ENCODE results near the gene CARF. TPM values are rescaled to one million over a fixed set of nuclear protein-coding genes. Genes with fewer than 3 reads are reported as not detected.
"Not testable (repeated sequence)": the region's sequence is repeated elsewhere in the genome, so short reads cannot be mapped to it uniquely, and the experiment has no call there.

Gene CARF
- total RNA-seq, 2 donors from 2014 or later, result 5.3 to 11.2 TPM

GRCh38 chr2:202881570-202881969 is 30.5 kb upstream of the CARF start:
- H3K9me3 ChIP-seq, result no peaks in the 10 kb centered on the region
- no peak for DNase-seq (ENCODE audit: low spot score)
- H3K4me1 ChIP-seq, result peaks cover 0 to 3% of the 10 kb centered on the region in 2 donors
- no peak overlapping the region for H3K4me3 ChIP-seq
- no peak for TF ChIP-seq CTCF (IDR thresholded peaks at IDR 0.05)
- peaks cover 25% of the 10 kb centered on the region for H3K36me3 ChIP-seq
- no peak overlapping the region for H3K27ac ChIP-seq
- no peaks in the 10 kb centered on the region for H3K27me3 ChIP-seq

DNA sequence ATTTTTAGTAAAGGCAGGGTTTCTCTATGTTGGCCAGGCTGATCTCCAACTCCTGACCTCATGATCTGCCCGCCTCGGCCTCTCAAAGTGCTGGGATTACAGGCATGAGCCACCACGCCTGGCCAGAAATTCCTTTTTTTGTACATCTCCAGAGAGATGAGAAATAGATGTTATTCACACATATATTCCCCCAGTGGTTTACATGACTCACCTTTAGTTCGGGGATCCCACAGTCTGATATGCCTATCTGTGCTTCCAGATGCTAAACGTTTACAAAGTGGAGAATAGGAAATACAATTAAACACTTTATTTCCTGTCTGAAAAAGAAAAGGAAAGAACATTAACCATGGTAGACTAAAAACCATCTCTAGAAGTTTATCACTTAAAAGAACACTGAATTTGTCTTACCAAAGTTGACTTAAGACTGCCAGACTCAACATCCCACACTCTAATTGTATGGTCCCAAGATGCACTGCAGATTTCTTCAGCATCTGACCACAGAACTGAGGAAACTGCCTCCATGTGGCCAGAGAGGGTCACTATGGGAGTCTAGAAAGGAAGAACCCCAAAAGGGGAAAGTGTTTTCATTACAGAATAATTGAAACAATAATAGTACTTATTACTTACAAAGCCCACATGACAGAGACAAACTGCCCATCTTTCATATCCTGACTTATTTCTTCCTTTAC is 27.9 kb upstream of the CARF start:
- TF ChIP-seq CTCF (IDR thresholded peaks at IDR 0.05), result no peak
- DNase-seq (ENCODE audit: low spot score), result no peak
- H3K36me3 ChIP-seq, result peaks cover 25% of the 10 kb centered on the region

DNA sequence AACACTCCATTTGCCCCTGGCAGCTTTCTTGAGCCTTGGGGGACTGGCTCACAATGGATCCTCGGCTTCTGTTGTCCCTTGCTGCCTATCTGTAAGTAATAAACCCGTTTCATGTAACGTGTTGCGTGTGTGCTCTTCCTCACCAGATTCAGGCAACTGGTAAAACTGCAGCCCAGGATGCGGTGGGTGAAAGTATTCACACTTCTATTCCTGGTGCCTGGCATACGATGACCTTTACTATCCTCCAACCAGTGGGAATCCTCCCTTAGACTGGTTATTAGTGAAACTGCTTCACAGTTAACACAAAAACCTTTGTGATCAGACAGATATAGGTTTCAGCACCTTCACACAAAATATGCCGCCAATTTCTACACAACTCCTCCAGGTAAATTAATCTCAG is 26.9 kb upstream of the CARF start:
- DNase-seq (ENCODE audit: low spot score), result no peak
- Histone ChIP-seq H3K9me3 (no peaks in the 10 kb centered on the region), H3K4me1 (peaks cover 0 to 3% of the 10 kb centered on the region in 2 donors), H3K27me3 (no peaks in the 10 kb centered on the region), H3K4me3 (no peak overlapping the region), H3K36me3 (peaks cover 31% of the 10 kb centered on the region), H3K27ac (peak overlapping the region; percentile 40 to 77)
- TF ChIP-seq CTCF (IDR thresholded peaks at IDR 0.05), result no peak

More for the DNA sequence above, 27.9 kb upstream of the CARF start:
- Histone ChIP-seq H3K27ac (peak overlapping the region in 1 of 2 donors; percentile 77), H3K27me3 (no peaks in the 10 kb centered on the region), H3K9me3 (no peaks in the 10 kb centered on the region), H3K4me1 (peaks cover 0 to 3% of the 10 kb centered on the region in 2 donors), H3K4me3 (no peak overlapping the region)

DNA sequence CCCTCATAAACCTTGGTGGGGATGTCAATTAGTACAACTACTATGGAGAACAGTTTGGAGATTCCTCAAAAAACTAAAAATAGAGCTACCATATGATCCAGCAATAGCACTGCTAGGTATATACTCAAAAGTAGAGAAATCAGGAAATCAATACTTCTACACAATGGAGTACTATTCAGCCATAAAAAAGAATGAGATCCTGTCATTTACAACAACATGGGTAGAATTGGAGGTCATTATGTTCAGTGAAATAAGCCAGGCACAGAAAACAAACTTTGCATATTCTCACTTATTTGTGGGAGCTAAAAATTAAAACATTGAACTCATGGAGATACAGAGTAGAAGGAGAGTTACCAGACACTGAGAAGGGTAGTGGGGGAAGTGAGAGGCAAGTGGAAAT is 6.6 kb upstream of the CARF start:
- DNase-seq (ENCODE audit: low spot score); H3K36me3 ChIP-seq; H3K27ac ChIP-seq; H3K4me3 ChIP-seq; H3K9me3 ChIP-seq; H3K27me3 ChIP-seq; H3K4me1 ChIP-seq: not testable (repeated sequence)

- H3K4me1 ChIP-seq, result peaks cover 0 to 18% of the 10 kb centered on the region in 2 donors
- DNase-seq (ENCODE audit: low spot score), result no peak
- H3K9me3 ChIP-seq, result no peaks in the 10 kb centered on the region
- H3K4me3 ChIP-seq, result no peak overlapping the region
- H3K36me3 ChIP-seq, result no peaks in the 10 kb centered on the region
- no peak for TF ChIP-seq CTCF (IDR thresholded peaks at IDR 0.05)
- no peaks in the 10 kb centered on the region for H3K27me3 ChIP-seq
- no peak overlapping the region for H3K27ac ChIP-seq
These were observed 3.9 kb upstream of the CARF start for GRCh38 chr2:202908186-202908585.

GRCh38 chr2:202909394-202910192 is 2.5 kb upstream of the CARF start:
- H3K36me3 ChIP-seq, result no peaks in the 10 kb centered on the region
- no peak for DNase-seq (ENCODE audit: low spot score)
- peaks cover 0 to 21% of the 10 kb centered on the region in 2 donors for H3K4me1 ChIP-seq
- H3K9me3 ChIP-seq, result no peaks in the 10 kb centered on the region
- no peak overlapping the region for H3K4me3 ChIP-seq
- no peak for TF ChIP-seq CTCF (IDR thresholded peaks at IDR 0.05)
- no peak overlapping the region for H3K27ac ChIP-seq
- no peaks in the 10 kb centered on the region for H3K27me3 ChIP-seq

DNA sequence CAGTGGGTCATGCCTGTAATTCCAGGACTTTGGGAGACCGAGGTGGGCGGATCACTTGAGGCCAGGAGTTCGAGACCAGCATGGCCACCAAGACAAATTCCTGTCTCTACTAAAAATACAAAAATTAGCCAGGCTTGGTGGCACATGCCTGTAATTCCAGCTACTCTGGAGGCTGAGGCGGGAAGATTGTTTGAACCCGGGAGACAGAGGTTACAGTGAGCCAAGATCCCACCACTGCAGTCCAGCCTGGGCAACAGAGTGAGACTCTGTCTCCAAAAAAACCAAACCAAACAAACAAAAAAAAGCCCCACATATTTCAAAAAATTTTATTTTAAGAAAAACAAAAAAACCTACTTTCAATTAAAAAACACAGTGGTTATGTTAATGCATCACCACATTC is 1.8 kb upstream of the CARF start:
- Histone ChIP-seq H3K4me3 (peak overlapping the region in 1 of 2 donors; percentile 71), H3K4me1 (peaks cover 0 to 21% of the 10 kb centered on the region in 2 donors)
- H3K36me3 ChIP-seq; DNase-seq (ENCODE audit: low spot score); H3K27ac ChIP-seq; H3K9me3 ChIP-seq; H3K27me3 ChIP-seq: not testable (repeated sequence)
